GM12801 (cell line): ENCODE measurements around the gene PTDSS2.

Experiments
- CTCF ChIP-seq: IDR thresholded peaks from one replicate; pipeline ENCODE4 v1.5.1; 2011; ENCODE audit warnings: control low read depth; ENCODE audit not compliant: insufficient read length; ENCODE audit errors: extremely low read depth

PTDSS2 gene

GRCh38 chr11:441418-442274 lies 8.4 kb upstream of the PTDSS2 start, which contains the start of gene ANO9:
TSS of gene ANO9 (minus strand) at chr11:442011. CDS start at chr11:441926, 85 bp downstream.
- no peak for TF ChIP-seq CTCF

- TF ChIP-seq CTCF = no peak
Measured at GRCh38 chr11:442611-443081, 7.4 kb upstream of the PTDSS2 start.

- TF ChIP-seq CTCF = no peak
Measured at GRCh38 chr11:443542-444199, 6.4 kb upstream of the PTDSS2 start.

- no peak for TF ChIP-seq CTCF
Measured at GRCh38 chr11:444396-445144, 5.5 kb upstream of the PTDSS2 start.

GRCh38 chr11:445765-446588 lies 4.1 kb upstream of the PTDSS2 start:
- TF ChIP-seq CTCF = no peak

- no peak for TF ChIP-seq CTCF
Measured at GRCh38 chr11:446891-447290, 3.2 kb upstream of the PTDSS2 start.
